DMS53 (cell line): ENCODE data around the gene PDPR.
"Not testable (repeated sequence)": the region's sequence is repeated elsewhere in the genome, so short reads cannot be mapped to it uniquely, and the experiment has no call there.

ENCODE experiments used
- DNase-seq: peaks from one replicate; lab custom pipeline; 2025; lab: John Stamatoyannopoulos, UW

Gene PDPR

GRCh38 chr16:70162041-70162451, 47.9 kb downstream of the PDPR start:
- DNase-seq: peak; percentile 65

- no peak for DNase-seq
Observed at GRCh38 chr16:70163596-70163995, 49.5 kb downstream of the PDPR start.

- DNase-seq: not testable (repeated sequence)
Observed at GRCh38 chr16:70166688-70167087, 52.6 kb downstream of the PDPR start.

GRCh38 chr16:70173212-70173837, 59.2 kb downstream of the PDPR start, which contains the start of gene CLEC18C:
CLEC18C (plus strand) TSS chr16:70173787; CDS start chr16:70174279, 492 bp downstream.
- DNase-seq: peak; percentile 11

GRCh38 chr16:70173916-70174315, 59.8 kb downstream of the PDPR start:
- not testable (repeated sequence) for DNase-seq

- not testable (repeated sequence) for DNase-seq
Observed at GRCh38 chr16:70174387-70174932, 60.3 kb downstream of the PDPR start.

GRCh38 chr16:70187858-70188607, 73.9 kb downstream of the PDPR start:
- DNase-seq: peak; percentile 7

- not testable (repeated sequence) for DNase-seq
Observed at GRCh38 chr16:70188608-70188915, 74.4 kb downstream of the PDPR start.

GRCh38 chr16:70190574-70190973, 76.4 kb downstream of the PDPR start:
- not testable (repeated sequence) for DNase-seq

- DNase-seq: not testable (repeated sequence)
Observed at GRCh38 chr16:70196683-70197300, 82.7 kb downstream of the PDPR start.

- DNase-seq: not testable (repeated sequence)
Observed at GRCh38 chr16:70197611-70198010, 83.5 kb downstream of the PDPR start.

GRCh38 chr16:70198230-70198629, 84.1 kb downstream of the PDPR start:
- DNase-seq: not testable (repeated sequence)

GRCh38 chr16:70198666-70199065, 84.5 kb downstream of the PDPR start:
- DNase-seq: not testable (repeated sequence)

GRCh38 chr16:70199170-70199569, 85.0 kb downstream of the PDPR start:
- not testable (repeated sequence) for DNase-seq

GRCh38 chr16:70200063-70200462, 85.9 kb downstream of the PDPR start:
- DNase-seq: not testable (repeated sequence)

GRCh38 chr16:70203508-70203907, 89.4 kb downstream of the PDPR start:
- not testable (repeated sequence) for DNase-seq

GRCh38 chr16:70204010-70204409, 89.9 kb downstream of the PDPR start:
- not testable (repeated sequence) for DNase-seq

GRCh38 chr16:70204668-70205405, 90.7 kb downstream of the PDPR start:
- DNase-seq: not testable (repeated sequence)

- DNase-seq: not testable (repeated sequence)
Observed at GRCh38 chr16:70206382-70206781, 92.2 kb downstream of the PDPR start.
